ENCODE data around the gene SLAMF1.

The SLAMF1 gene

DNA sequence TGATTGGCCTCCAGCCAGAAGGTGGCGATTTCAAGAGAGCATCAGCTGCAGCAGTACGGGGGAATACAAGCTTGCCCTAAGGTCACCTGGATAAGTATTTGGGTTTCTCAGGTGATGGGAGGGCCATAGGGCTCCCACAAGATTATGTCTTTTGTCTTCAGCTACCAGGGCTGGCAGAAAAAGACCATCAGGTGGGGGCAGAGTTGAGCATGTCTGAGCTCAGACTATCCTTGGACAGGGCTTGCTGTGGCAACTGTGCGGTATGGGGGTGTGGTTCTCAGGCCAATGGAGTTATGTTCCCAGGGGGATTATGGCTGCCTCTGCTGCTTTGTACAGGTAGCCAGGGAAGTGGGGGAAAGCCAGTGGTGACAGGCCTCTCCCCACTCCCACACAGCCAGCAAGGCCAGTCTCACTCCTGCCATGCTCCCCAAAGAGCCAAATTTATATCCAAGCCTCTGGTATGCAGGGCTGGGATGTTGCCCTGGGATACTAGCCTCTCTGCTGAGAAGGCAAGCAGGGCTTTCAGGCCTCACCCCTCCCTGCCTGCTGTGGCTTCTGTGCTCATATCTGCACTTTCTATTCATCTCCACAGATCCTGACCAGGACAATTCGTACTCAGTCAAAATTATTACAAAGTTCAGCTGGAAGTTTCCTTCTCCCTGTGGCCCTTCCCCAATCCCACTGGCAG, 40.9 kb downstream of the SLAMF1 start:
- H2BK5ac ChIP-seq (ENCODE audit: low read length), result no peak overlapping the region
- H3K23ac ChIP-seq (ENCODE audit: low read depth, low read length, poor library complexity), result no peak overlapping the region
- no peak overlapping the region for H3K4me3 ChIP-seq (ENCODE audit: low read length in 2 of 2)
- no peak overlapping the region for H4K8ac ChIP-seq (ENCODE audit: low read depth, low read length)
- no peak overlapping the region for H2BK15ac ChIP-seq (ENCODE audit: low read length)
- H3K4me2 ChIP-seq (ENCODE audit: insufficient read depth, low read length, poor library complexity, severe bottlenecking), result no peak overlapping the region
- no peaks in the 10 kb centered on the region for H3K9me3 ChIP-seq (replicated peaks in 1 of 2; ENCODE audit: control insufficient read depth in 2 of 2, insufficient read depth in 1 of 2, low read depth in 1 of 2, low read length in 2 of 2)
- H3K36me3 ChIP-seq (replicated peaks in 1 of 2; ENCODE audit: control insufficient read depth in 2 of 2, insufficient read depth in 2 of 2, low read length in 2 of 2), result no peaks in the 10 kb centered on the region
- H3K4me1 ChIP-seq (ENCODE audit: control insufficient read depth in 2 of 2, insufficient read depth in 1 of 2, low read depth in 1 of 2, low read length in 2 of 2), result no peaks in the 10 kb centered on the region
- H3K18ac ChIP-seq (ENCODE audit: low read length), result no peak overlapping the region
- no peaks in the 10 kb centered on the region for H3K79me1 ChIP-seq (ENCODE audit: low read depth, low read length)
- no peak overlapping the region for H3K4ac ChIP-seq (ENCODE audit: low read length)
- no peak for DNase-seq (ENCODE audit: low spot score)
- H2AFZ ChIP-seq (ENCODE audit: low read length), result peak overlapping the region; percentile 42
- no peak overlapping the region for H3K27ac ChIP-seq (replicated peaks; ENCODE audit: low read length)
- no peak overlapping the region for H4K91ac ChIP-seq (ENCODE audit: low read depth, low read length, poor library complexity)
- no peak overlapping the region for H2BK12ac ChIP-seq (ENCODE audit: low read length)
- H3K9ac ChIP-seq (ENCODE audit: low read depth, low read length, poor library complexity), result no peak overlapping the region
- H2BK120ac ChIP-seq (ENCODE audit: low read depth, low read length), result no peak overlapping the region
- H3K27me3 ChIP-seq (ENCODE audit: control insufficient read depth in 3 of 3, insufficient read depth in 3 of 3, low read depth in 1 of 3, low read length in 3 of 3), result no peaks in the 10 kb centered on the region
- no peak overlapping the region for H2AK5ac ChIP-seq (ENCODE audit: low read depth, low read length)
- no CpG with 5 or more reads among the region's 4 CpGs for WGBS, 2 donors (ENCODE audit: extremely low coverage in 2 of 2, insufficient read length in 2 of 2, insufficient replicate concordance in 1 of 2)
- no peak overlapping the region for H3K14ac ChIP-seq (ENCODE audit: low read length)

DNA sequence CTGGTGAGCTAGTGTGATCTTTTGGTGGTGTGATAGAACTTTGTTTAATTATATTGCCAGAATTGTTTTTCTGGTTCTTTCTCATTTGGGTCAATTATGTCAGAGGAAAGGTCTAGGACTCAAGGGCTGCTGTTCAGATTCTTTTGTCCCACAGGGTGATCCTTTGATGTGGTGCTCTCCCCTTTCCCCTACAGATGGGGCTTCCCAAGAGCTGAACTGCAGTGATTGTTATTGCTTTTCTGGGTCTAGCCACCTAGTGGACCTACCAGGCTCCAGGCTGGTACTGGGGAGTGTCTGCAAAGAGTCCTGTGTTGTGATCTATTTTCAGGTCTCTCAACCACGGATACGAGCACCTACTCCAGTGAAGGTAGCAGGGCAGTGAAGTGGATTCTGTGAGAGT, 41.6 kb downstream of the SLAMF1 start:
- H3K9ac ChIP-seq (ENCODE audit: low read depth, low read length, poor library complexity), result no peak overlapping the region
- no peaks in the 10 kb centered on the region for H3K79me1 ChIP-seq (ENCODE audit: low read depth, low read length)
- no peak overlapping the region for H3K14ac ChIP-seq (ENCODE audit: low read length)
- no peak overlapping the region for H2AFZ ChIP-seq (ENCODE audit: low read length)
- no peaks in the 10 kb centered on the region for H3K27me3 ChIP-seq (ENCODE audit: control insufficient read depth in 3 of 3, insufficient read depth in 3 of 3, low read depth in 1 of 3, low read length in 3 of 3)
- no peak overlapping the region for H2BK5ac ChIP-seq (ENCODE audit: low read length)
- no peak overlapping the region for H3K27ac ChIP-seq (replicated peaks; ENCODE audit: low read length)
- H3K36me3 ChIP-seq (replicated peaks in 1 of 2; ENCODE audit: control insufficient read depth in 2 of 2, insufficient read depth in 2 of 2, low read length in 2 of 2), result no peaks in the 10 kb centered on the region
- no peak overlapping the region for H4K8ac ChIP-seq (ENCODE audit: low read depth, low read length)
- no peak for DNase-seq (ENCODE audit: low spot score)
- no peak overlapping the region for H3K4me3 ChIP-seq (ENCODE audit: low read length in 2 of 2)
- H4K91ac ChIP-seq (ENCODE audit: low read depth, low read length, poor library complexity), result no peak overlapping the region
- H3K4ac ChIP-seq (ENCODE audit: low read length), result no peak overlapping the region
- no peaks in the 10 kb centered on the region for H3K9me3 ChIP-seq (replicated peaks in 1 of 2; ENCODE audit: control insufficient read depth in 2 of 2, insufficient read depth in 1 of 2, low read depth in 1 of 2, low read length in 2 of 2)
- H3K4me1 ChIP-seq (ENCODE audit: control insufficient read depth in 2 of 2, insufficient read depth in 1 of 2, low read depth in 1 of 2, low read length in 2 of 2), result no peaks in the 10 kb centered on the region
- no peak overlapping the region for H3K18ac ChIP-seq (ENCODE audit: low read length)
- no peak overlapping the region for H2BK120ac ChIP-seq (ENCODE audit: low read depth, low read length)
- H3K4me2 ChIP-seq (ENCODE audit: insufficient read depth, low read length, poor library complexity, severe bottlenecking), result no peak overlapping the region
- H2BK12ac ChIP-seq (ENCODE audit: low read length), result no peak overlapping the region
- H2BK15ac ChIP-seq (ENCODE audit: low read length), result no peak overlapping the region
- no peak overlapping the region for H3K23ac ChIP-seq (ENCODE audit: low read depth, low read length, poor library complexity)
- WGBS, 2 donors (ENCODE audit: extremely low coverage in 2 of 2, insufficient read length in 2 of 2, insufficient replicate concordance in 1 of 2), result no CpG with 5 or more reads among the region's 2 CpGs
- H2AK5ac ChIP-seq (ENCODE audit: low read depth, low read length), result no peak overlapping the region

DNA sequence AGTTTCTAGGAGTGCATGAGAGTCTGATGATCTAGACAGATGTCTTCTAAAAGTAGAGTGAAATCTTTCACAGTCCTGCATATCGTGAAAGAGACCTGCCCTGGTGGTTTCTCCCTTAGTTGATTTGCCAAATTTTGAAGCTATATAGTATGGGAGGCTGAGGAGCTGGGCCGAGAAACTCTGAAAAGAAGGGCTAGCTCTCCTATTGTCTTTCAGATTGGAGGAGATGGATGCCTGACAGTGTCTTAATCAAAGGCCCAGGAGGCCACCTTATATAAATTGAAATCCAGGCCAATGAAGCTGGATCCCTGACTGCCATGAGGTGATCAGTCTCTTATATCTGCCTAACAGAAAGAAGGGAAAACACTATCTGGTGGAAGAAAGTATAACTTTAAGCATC, 49.1 kb downstream of the SLAMF1 start:
- Histone ChIP-seq H3K36me3 (replicated peaks in 1 of 2; ENCODE audit: control insufficient read depth in 2 of 2, insufficient read depth in 2 of 2, low read length in 2 of 2) (no peaks in the 10 kb centered on the region), H3K79me1 (ENCODE audit: low read depth, low read length) (no peaks in the 10 kb centered on the region), H2BK120ac (ENCODE audit: low read depth, low read length) (no peak overlapping the region), H4K8ac (ENCODE audit: low read depth, low read length) (no peak overlapping the region), H3K9ac (ENCODE audit: low read depth, low read length, poor library complexity) (no peak overlapping the region), H3K18ac (ENCODE audit: low read length) (no peak overlapping the region), H2BK12ac (ENCODE audit: low read length) (no peak overlapping the region), H3K4me2 (ENCODE audit: insufficient read depth, low read length, poor library complexity, severe bottlenecking) (no peak overlapping the region), H3K4ac (ENCODE audit: low read length) (no peak overlapping the region), H3K14ac (ENCODE audit: low read length) (no peak overlapping the region), H3K27ac (replicated peaks; ENCODE audit: low read length) (no peak overlapping the region), H3K23ac (ENCODE audit: low read depth, low read length, poor library complexity) (no peak overlapping the region), H3K4me1 (ENCODE audit: control insufficient read depth in 2 of 2, insufficient read depth in 1 of 2, low read depth in 1 of 2, low read length in 2 of 2) (no peaks in the 10 kb centered on the region), H2AK5ac (ENCODE audit: low read depth, low read length) (no peak overlapping the region), H3K9me3 (replicated peaks in 1 of 2; ENCODE audit: control insufficient read depth in 2 of 2, insufficient read depth in 1 of 2, low read depth in 1 of 2, low read length in 2 of 2) (no peaks in the 10 kb centered on the region), H3K27me3 (ENCODE audit: control insufficient read depth in 3 of 3, insufficient read depth in 3 of 3, low read depth in 1 of 3, low read length in 3 of 3) (no peaks in the 10 kb centered on the region), H2AFZ (ENCODE audit: low read length) (no peak overlapping the region), H3K4me3 (ENCODE audit: low read length in 2 of 2) (no peak overlapping the region), H4K91ac (ENCODE audit: low read depth, low read length, poor library complexity) (no peak overlapping the region), H2BK5ac (ENCODE audit: low read length) (no peak overlapping the region), H2BK15ac (ENCODE audit: low read length) (no peak overlapping the region)
- no peak for DNase-seq (ENCODE audit: low spot score)
- no CpG with 5 or more reads among the region's 2 CpGs for WGBS, 2 donors (ENCODE audit: extremely low coverage in 2 of 2, insufficient read length in 2 of 2, insufficient replicate concordance in 1 of 2)

DNA sequence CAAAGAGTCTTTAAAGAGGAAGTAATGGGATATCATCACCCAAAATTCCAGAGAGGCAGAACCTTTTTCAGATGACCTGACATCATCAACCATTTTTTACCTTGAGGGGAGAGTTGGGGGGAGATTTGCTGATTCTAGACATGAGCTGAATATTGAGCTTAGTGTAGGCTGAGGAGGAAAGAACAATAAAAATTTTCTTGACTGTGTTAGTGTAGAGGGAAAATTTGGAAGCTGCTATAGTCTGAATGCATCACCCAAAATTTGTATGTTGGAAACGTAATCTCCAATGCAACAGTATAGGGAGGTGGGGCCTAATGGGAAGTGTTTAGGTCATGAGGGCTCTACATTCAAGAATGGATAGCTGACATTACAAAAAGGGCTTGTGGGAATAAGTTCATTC, 49.8 kb downstream of the SLAMF1 start:
- H3K9me3 ChIP-seq (replicated peaks in 1 of 2; ENCODE audit: control insufficient read depth in 2 of 2, insufficient read depth in 1 of 2, low read depth in 1 of 2, low read length in 2 of 2), result no peaks in the 10 kb centered on the region
- no peaks in the 10 kb centered on the region for H3K27me3 ChIP-seq (ENCODE audit: control insufficient read depth in 3 of 3, insufficient read depth in 3 of 3, low read depth in 1 of 3, low read length in 3 of 3)
- H3K27ac ChIP-seq (replicated peaks; ENCODE audit: low read length), result no peak overlapping the region
- no peak overlapping the region for H3K23ac ChIP-seq (ENCODE audit: low read depth, low read length, poor library complexity)
- H2BK5ac ChIP-seq (ENCODE audit: low read length), result no peak overlapping the region
- no peak overlapping the region for H3K4me3 ChIP-seq (ENCODE audit: low read length in 2 of 2)
- H2BK120ac ChIP-seq (ENCODE audit: low read depth, low read length), result no peak overlapping the region
- no peak overlapping the region for H2BK12ac ChIP-seq (ENCODE audit: low read length)
- H3K18ac ChIP-seq (ENCODE audit: low read length), result no peak overlapping the region
- H4K8ac ChIP-seq (ENCODE audit: low read depth, low read length), result no peak overlapping the region
- no peaks in the 10 kb centered on the region for H3K36me3 ChIP-seq (replicated peaks in 1 of 2; ENCODE audit: control insufficient read depth in 2 of 2, insufficient read depth in 2 of 2, low read length in 2 of 2)
- H2AFZ ChIP-seq (ENCODE audit: low read length), result no peak overlapping the region
- no peak overlapping the region for H3K14ac ChIP-seq (ENCODE audit: low read length)
- H2BK15ac ChIP-seq (ENCODE audit: low read length), result no peak overlapping the region
- H3K79me1 ChIP-seq (ENCODE audit: low read depth, low read length), result no peaks in the 10 kb centered on the region
- H2AK5ac ChIP-seq (ENCODE audit: low read depth, low read length), result no peak overlapping the region
- H3K9ac ChIP-seq (ENCODE audit: low read depth, low read length, poor library complexity), result no peak overlapping the region
- H4K91ac ChIP-seq (ENCODE audit: low read depth, low read length, poor library complexity), result no peak overlapping the region
- no CpG with 5 or more reads among the region's 1 CpG for WGBS, 2 donors (ENCODE audit: extremely low coverage in 2 of 2, insufficient read length in 2 of 2, insufficient replicate concordance in 1 of 2)
- no peak for DNase-seq (ENCODE audit: low spot score)
- no peak overlapping the region for H3K4me2 ChIP-seq (ENCODE audit: insufficient read depth, low read length, poor library complexity, severe bottlenecking)
- H3K4me1 ChIP-seq (ENCODE audit: control insufficient read depth in 2 of 2, insufficient read depth in 1 of 2, low read depth in 1 of 2, low read length in 2 of 2), result no peaks in the 10 kb centered on the region
- H3K4ac ChIP-seq (ENCODE audit: low read length), result no peak overlapping the region
